Mammary epithelial cell (primary cell): Measurements from ENCODE around the gene GPC6.

Experiments used
- CTCF ChIP-seq, 2 donors: IDR thresholded peaks in 1 of 2; conservative IDR thresholded peaks in 1 of 2; 2 replicates each; pipeline ENCODE4 v1.5.1; 2011 to 2012; ENCODE audit warnings: inconsistent platforms in 2 of 2, low read length in 2 of 2, mild to moderate bottlenecking in 2 of 2, control low read depth in 1 of 2, low read depth in 1 of 2; ENCODE audit not compliant: insufficient read depth in 1 of 2; ENCODE audit errors: extremely low read depth in 1 of 2
- EZH2 ChIP-seq: IDR thresholded peaks from 2 replicates; pipeline ENCODE4 v1.6.1; 2012; ENCODE audit warnings: low read length, inconsistent platforms, borderline replicate concordance

- TF ChIP-seq CTCF (conservative IDR thresholded peaks at IDR 0.05 in 1 of 2, IDR thresholded peaks at IDR 0.05 in 1 of 2; ENCODE audit: extremely low read depth in 1 of 2, insufficient read depth in 1 of 2, low read depth in 1 of 2, low read length in 2 of 2), result no peak
- TF ChIP-seq EZH2, result no peak
Measured at GRCh38 chr13:94268661-94269060, 1042.1 kb downstream of the GPC6 start.
